ENCODE measurements around the gene NOTCH4.
A peak's percentile ranks its signal among the peaks of the same experiment; 100 is the strongest.

NOTCH4 gene

DNA sequence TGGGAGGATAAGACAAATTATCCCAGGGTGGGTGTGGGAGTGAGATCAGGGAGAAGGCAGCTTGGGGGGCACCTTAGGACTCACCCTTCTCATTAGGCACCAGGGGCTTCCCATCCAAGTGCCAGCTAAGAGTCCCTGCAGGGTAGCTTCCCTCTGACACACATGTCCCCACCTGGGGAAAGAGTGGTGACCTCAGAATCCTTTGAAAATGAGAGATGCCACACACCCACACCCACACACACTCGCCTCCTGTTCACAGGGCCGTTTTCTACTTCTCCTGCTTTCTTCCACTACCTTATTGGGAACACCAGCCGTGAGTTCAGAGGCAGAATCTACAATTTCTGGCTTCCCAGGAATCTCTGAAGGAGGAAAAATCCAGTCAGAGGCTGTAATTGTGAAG is 40.8 kb downstream of the NOTCH4 start:
- no peaks in the 10 kb centered on the region for H3K9me3 Mint-ChIP-seq (ENCODE audit: low read depth)
- H3K4me3 Mint-ChIP-seq, result no peak overlapping the region
- H3K27ac Mint-ChIP-seq, result peak overlapping the region; percentile 50
- H3K27me3 Mint-ChIP-seq, result no peaks in the 10 kb centered on the region
- H3K36me3 Mint-ChIP-seq, result peaks cover 13% of the 10 kb centered on the region
- H3K4me1 Mint-ChIP-seq (ENCODE audit: low read depth), result peaks cover 59% of the 10 kb centered on the region

DNA sequence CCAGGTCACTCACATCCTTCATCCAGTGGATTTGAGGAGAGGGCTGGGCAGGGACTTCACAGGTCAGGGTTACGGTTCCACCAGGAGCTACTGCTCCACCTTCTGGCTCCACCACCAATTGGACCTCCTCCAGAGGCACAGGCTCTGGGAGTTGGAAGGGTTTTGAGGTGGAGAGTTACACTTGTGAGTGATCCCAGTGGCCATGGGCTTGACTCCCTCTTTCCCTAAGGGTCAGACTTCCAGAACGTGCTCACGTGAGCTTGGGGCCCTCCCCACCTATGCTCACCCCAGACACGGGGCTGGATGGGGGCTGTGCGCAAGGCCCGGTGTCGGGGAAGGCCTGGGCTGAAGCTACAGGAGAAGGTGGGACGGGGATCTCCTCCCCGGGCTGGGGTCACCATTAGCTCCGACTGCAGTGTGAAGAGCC is 41.3 kb downstream of the NOTCH4 start:
- Mint-ChIP-seq H3K9me3 (ENCODE audit: low read depth) (no peaks in the 10 kb centered on the region), H3K27ac (peak overlapping the region; percentile 50), H3K4me1 (ENCODE audit: low read depth) (peaks cover 56% of the 10 kb centered on the region), H3K36me3 (peaks cover 12% of the 10 kb centered on the region), H3K27me3 (no peaks in the 10 kb centered on the region), H3K4me3 (no peak overlapping the region)

DNA sequence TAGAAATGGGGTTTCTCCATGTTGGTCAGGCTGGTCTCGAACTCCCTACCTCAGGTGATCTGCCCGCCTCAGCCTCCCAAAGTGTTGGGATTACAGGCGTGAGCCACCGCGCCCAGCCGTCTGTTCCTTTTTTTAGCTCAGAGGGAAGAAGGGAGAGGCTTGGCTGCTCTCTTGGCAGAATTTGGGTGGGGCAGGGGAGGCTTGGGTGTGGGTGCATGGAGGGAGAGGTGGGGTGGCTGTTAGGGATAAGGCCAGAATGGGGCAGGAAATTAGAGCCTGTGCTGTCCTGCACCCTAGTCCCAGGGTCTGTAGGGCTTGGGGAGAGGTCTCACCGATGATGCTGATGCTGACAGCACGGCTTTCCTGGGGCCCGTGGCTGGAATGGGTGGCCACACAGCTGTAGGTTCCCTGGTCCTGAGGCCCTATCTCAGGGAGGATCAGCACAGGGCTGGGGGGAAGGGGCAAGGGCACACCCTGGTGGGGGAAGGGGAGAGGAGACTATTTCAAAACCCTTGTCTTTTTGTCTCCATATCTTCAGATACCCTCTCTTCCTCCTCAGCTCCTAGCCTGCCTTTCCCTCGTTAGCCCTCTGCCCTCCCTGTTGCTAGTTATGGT is 41.8 kb downstream of the NOTCH4 start:
- H3K36me3 Mint-ChIP-seq, result peaks cover 8% of the 10 kb centered on the region
- H3K4me1 Mint-ChIP-seq (ENCODE audit: low read depth), result peaks cover 56% of the 10 kb centered on the region
- no peak overlapping the region for H3K4me3 Mint-ChIP-seq

DNA sequence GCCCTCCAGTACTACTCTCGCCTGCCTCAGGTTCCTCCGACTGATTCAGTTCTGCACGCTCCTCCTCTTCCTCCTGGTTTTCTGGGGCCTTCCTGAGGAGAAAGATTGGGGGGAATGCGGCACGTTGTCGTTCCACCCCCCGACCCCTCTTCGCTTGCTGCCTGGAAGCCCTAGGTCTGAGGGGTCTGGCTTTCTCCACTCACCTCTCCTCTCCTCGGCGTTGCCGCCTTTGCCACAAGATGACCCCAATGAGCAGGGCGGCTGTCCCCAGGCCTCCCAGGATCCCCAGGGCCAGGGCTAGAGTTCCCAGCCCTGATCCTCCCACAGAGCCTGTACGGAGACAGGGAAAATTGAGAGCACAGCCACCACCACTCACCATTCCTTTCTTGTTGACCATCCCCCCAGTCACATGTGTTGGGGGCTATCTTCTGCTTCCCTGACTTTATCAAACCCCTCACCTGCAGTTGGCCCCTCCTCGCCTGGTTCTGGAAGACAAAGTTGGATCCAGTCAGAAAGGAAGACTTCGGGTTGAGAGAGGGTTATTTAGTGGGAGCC is 42.6 kb downstream of the NOTCH4 start:
- Mint-ChIP-seq H3K9me3 (ENCODE audit: low read depth) (no peaks in the 10 kb centered on the region), H3K4me3 (no peak overlapping the region), H3K27me3 (no peaks in the 10 kb centered on the region), H3K4me1 (ENCODE audit: low read depth) (peaks cover 56% of the 10 kb centered on the region), H3K36me3 (peaks cover 8% of the 10 kb centered on the region), H3K27ac (peak overlapping the region; percentile 77)

More for the DNA sequence above, 41.8 kb downstream of the NOTCH4 start:
- Mint-ChIP-seq H3K27me3 (no peaks in the 10 kb centered on the region), H3K27ac (peak overlapping the region; percentile 77), H3K9me3 (ENCODE audit: low read depth) (no peaks in the 10 kb centered on the region)

DNA sequence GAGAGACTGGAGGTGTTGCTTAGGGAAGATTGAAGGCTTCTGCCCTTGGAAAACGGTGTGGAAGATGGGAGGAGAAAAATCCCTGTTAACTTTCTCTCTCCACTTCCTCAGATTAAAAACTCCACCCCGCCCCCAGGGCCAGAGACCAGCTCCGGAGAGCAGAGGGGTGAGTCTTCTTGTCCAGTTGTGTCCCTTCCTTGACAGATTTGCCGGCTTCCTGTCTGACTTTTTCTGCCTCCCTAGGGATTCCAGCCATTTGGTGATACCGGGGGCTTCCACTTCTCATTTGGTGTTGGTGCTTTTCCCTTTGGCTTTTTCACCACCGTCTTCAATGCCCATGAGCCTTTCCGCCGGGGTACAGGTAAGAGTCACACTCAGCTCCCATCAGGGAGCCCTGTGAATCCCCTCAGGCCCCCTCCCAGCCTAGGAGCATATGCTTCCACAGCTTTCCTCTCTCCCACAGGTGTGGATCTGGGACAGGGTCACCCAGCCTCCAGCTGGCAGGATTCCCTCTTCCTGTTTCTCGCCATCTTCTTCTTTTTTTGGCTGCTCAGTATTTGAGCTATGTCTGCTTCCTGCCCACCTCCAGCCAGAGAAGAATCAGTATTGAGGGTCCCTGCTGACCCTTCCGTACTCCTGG is 44.0 kb downstream of the NOTCH4 start:
- H3K36me3 Mint-ChIP-seq, result peaks cover 4% of the 10 kb centered on the region
- H3K4me1 Mint-ChIP-seq (ENCODE audit: low read depth), result peaks cover 52% of the 10 kb centered on the region
- peak overlapping the region; percentile 90 for H3K27ac Mint-ChIP-seq
- no peaks in the 10 kb centered on the region for H3K9me3 Mint-ChIP-seq (ENCODE audit: low read depth)
- peak overlapping the region; percentile 91 for H3K4me3 Mint-ChIP-seq
- no peaks in the 10 kb centered on the region for H3K27me3 Mint-ChIP-seq

DNA sequence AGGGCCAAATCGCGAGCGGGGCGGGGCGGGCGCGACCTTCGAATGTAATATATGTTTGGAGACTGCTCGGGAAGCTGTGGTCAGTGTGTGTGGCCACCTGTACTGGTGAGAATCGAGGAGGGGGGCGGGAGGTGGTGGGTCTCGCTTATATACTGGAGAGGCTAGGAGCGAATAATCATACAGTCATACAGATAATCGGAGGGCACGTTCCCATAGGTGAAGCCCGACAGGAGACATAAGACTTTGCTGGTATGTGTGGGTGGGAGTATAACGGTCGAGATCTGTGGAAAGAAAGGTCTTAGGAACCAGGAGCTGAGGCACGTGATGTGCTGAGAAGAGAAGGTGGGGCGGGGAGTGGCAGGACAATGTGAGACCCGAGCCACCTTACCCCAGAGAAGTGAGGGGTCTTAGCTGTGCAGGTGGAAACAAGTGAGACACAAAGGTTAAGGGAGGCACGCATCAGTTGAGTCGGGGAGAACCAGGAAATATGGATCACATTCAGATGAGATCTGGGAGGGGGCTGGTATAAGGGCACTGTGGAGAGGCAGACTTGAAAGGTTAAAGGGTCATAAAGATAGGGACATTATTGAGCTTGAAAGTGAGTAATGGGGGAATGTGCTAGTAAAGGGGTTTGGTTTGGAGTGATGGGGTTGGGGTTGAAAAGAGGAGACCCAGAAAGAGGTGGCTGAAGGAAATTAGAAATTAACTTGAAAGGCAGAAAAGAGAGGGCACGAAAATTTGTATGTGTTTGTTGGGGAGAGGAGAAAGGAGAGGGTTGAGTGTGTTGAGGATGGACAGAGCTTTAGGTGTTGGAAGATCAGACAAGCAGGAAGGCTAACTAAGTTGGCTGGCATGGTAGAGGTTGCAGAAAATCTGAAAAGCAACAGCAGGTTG is 45.1 kb downstream of the NOTCH4 start:
- Mint-ChIP-seq H3K9me3 (ENCODE audit: low read depth) (no peaks in the 10 kb centered on the region), H3K27ac (peak overlapping the region; percentile 90), H3K4me1 (ENCODE audit: low read depth) (peaks cover 62% of the 10 kb centered on the region), H3K27me3 (no peaks in the 10 kb centered on the region), H3K4me3 (peak overlapping the region; percentile 91), H3K36me3 (peaks cover 4% of the 10 kb centered on the region)

DNA sequence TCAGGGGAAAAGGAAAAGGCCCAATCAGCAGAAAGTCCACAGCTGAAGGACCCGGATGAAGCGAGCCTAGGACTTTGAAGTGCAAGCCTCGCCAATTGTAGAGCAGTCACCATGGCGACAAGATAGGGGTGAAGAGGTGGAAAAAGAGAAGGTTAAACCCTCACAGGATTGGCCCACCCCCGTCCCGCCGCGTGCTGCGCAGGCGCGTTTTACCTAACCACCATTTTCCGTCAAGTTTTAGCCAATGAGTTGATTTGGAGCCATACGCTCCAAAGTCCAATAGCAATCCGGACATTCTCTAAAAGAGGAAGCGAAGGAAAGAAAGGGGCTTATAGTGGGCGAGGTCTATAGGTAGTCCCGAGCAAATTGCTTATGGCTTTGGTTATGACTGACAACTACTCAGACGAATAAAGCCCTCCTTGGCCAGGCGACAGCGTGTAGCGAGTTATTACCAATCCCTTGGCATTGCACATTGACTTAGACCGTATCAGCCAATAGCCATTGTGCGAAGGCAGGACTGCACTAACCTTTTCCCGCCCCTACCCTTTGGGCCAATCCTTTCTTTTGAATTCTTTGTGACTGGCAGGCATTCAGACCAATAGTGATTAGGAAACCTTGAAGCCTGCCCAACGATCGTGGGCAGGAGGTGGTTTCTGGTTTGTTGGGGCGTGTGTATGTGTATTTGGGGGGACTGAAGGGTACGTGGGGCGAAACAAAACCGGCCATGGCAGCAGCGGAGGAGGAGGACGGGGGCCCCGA is 45.9 kb downstream of the NOTCH4 start, which contains the start of gene RNF5:
RNF5 (plus strand) TSS at position 618 of the 759 bp plus-strand sequence; CDS start at position 725, 107 bp downstream.
- Mint-ChIP-seq H3K36me3 (peaks cover 4% of the 10 kb centered on the region), H3K27ac (peak within 1 kb of the TSS; percentile 90), H3K4me1 (ENCODE audit: low read depth) (peaks cover 71% of the 10 kb centered on the region)

DNA sequence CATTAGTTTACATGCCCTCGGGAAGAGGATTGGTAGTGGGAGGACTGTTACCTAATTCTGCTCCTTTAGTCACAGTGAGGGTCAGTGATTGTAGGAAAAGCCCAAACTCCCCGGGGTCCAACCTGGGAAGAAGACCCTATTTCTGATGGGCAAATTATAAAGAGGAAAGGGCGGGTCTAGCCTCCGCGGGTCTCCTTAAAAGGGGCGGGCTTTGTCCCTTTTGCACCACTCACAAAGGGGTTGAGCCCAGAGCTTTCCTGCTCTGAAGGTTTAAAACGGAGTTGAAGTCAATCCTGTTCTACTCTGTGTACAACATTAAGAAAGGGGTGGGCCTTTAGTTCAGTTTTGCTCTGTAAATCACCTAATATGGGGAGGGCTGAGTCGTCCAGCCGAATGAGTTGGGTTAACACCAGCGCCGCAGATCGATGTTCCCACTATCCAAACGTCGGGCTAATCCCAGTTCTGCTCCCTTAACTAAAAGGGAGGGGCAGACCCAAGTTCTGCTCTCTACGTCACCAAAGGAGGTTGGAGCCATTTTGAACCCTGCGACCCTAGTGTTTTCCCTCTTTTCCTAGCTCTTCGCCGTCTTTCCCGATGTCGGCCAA is 46.6 kb downstream of the NOTCH4 start:
- Mint-ChIP-seq H3K4me3 (peak overlapping the region; percentile 91), H3K27ac (peak overlapping the region; percentile 90), H3K9me3 (ENCODE audit: low read depth) (no peaks in the 10 kb centered on the region), H3K27me3 (no peaks in the 10 kb centered on the region), H3K4me1 (ENCODE audit: low read depth) (peaks cover 73% of the 10 kb centered on the region), H3K36me3 (peaks cover 4% of the 10 kb centered on the region)

More for the DNA sequence above, 45.9 kb downstream of the NOTCH4 start, which contains the start of gene RNF5:
- Mint-ChIP-seq H3K4me3 (peak within 1 kb of the TSS; percentile 91), H3K9me3 (ENCODE audit: low read depth) (no peaks in the 10 kb centered on the region), H3K27me3 (no peaks in the 10 kb centered on the region)

DNA sequence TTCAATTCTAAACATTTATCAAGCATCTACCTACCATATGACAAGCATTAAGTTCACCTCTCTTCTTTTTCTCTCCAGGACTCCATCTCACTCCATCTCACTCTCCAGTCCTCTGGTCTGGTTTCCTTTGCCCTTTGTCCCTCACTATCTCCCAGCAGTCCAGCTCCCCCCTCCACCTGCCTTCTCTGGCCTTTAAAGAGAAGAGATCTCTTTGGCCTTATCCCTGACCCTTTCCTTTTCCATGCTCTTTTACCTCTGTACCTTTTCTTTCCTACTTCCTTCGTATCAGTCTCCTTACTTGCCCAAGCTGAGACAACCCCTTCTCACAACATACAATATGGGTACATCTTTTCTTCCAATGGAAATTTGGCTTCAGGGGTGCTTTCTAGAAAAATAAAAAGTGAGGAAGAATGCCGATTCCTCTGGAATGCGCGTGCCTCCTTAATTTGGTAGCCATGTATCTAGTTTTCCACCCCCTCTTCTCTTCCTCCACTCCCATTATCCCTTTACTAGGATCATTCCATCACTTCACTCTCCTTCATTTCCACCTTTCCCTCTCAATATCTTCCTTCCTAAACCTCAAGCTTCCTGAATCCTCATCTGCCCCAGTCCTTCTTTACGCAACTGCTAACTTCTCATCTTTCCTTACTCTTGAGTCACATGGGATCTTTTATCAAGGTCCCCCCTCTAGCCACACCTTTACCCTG is 47.2 kb downstream of the NOTCH4 start:
- H3K4me1 Mint-ChIP-seq (ENCODE audit: low read depth), result peaks cover 73% of the 10 kb centered on the region
- H3K27ac Mint-ChIP-seq, result peak overlapping the region; percentile 90
- peaks cover 4% of the 10 kb centered on the region for H3K36me3 Mint-ChIP-seq
- H3K27me3 Mint-ChIP-seq, result no peaks in the 10 kb centered on the region
- H3K9me3 Mint-ChIP-seq (ENCODE audit: low read depth), result no peaks in the 10 kb centered on the region
- peak overlapping the region; percentile 91 for H3K4me3 Mint-ChIP-seq

DNA sequence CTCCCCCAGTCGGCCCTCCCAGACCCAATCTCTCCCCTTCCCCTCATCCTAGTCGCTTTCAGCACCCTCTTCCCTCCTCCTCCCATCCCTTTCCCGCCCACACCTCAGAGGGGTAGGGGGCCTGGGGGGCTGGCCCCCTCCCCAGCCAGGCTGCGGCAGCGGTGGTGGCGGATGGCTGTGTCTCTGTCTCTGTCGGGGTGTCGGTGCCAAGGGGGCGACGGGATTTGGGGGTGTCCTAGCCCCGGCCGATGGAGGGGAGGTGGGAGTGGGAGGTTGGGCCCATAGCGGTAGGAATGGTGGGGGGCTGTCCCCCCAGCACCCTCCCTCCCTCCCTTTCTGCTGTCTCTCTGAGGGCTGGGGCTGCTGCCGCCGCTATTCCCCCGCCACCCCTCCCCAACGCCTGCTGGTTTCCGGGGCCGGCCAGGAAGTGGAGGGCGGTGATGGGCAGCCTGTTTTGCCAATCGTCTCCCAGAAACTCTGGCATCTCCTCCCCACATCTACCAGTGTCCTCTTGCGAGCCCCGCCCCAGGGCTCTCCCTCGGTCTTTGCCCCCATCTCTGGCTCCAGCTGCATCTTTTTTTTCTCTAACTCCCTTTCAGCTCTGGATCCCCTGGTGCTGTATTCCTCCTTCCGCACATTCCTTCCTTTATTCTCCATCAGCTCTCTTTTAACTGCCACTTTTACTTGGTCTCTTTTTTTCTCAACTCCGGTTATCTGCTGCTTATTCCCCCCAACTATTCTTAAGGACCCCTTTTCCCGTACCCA is 48.0 kb downstream of the NOTCH4 start, which contains the start of gene AGPAT1:
AGPAT1 (minus strand) TSS at position 374 of the 765 bp plus-strand sequence. CDS start 4,588 bp downstream, outside the sequence.
- H3K9me3 Mint-ChIP-seq (ENCODE audit: low read depth), result no peaks in the 10 kb centered on the region
- H3K36me3 Mint-ChIP-seq, result peaks cover 6% of the 10 kb centered on the region
- H3K4me1 Mint-ChIP-seq (ENCODE audit: low read depth), result peaks cover 73% of the 10 kb centered on the region
- H3K4me3 Mint-ChIP-seq, result peak within 1 kb of the TSS; percentile 91
- no peaks in the 10 kb centered on the region for H3K27me3 Mint-ChIP-seq
- H3K27ac Mint-ChIP-seq, result peak within 1 kb of the TSS; percentile 90

DNA sequence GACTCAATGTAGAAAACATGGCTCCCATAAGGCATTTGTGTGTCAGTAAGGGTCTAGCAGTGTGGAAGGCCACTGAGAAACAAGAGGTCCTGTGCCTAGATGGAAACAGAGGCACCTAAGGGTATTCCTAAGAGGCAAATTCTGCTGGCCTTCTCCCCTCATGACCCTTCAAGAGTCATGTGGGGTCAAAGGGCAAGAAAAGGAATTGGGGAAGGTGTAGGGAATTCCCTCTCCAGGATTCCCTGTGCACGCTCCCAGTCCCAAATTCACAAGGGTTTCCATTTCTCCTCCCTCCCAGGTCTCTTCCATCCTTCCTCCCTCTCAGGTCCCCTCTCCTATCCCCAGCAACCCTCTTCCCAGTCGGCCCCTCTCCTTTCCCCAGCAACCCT is 48.6 kb downstream of the NOTCH4 start:
- no peaks in the 10 kb centered on the region for H3K27me3 Mint-ChIP-seq
- peak overlapping the region; percentile 78 for H3K27ac Mint-ChIP-seq
- no peaks in the 10 kb centered on the region for H3K9me3 Mint-ChIP-seq (ENCODE audit: low read depth)
- peaks cover 3% of the 10 kb centered on the region for H3K36me3 Mint-ChIP-seq
- peaks cover 67% of the 10 kb centered on the region for H3K4me1 Mint-ChIP-seq (ENCODE audit: low read depth)
- peak overlapping the region; percentile 91 for H3K4me3 Mint-ChIP-seq

DNA sequence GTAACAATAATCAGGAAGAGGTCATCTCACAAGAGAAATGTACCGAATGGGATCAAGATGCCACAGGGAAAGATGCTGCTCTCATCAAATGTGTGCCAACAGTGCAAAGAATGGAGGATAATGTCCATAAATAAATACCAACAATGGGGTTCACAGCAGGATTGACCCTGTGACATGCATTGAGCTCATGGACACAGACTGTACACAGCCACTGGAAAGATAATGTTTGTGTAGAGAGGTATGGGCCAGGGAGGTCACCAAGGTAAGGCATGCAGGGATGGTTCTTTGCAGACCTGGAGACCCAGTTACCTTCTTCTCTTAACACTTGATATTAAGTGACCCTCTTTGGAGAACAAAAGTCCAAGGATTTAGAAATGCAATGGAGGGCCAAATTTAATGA is 49.5 kb downstream of the NOTCH4 start:
- Mint-ChIP-seq H3K27me3 (no peaks in the 10 kb centered on the region), H3K4me1 (ENCODE audit: low read depth) (peaks cover 59% of the 10 kb centered on the region), H3K4me3 (peak overlapping the region; percentile 91), H3K27ac (peak overlapping the region; percentile 83), H3K36me3 (peaks cover 3% of the 10 kb centered on the region), H3K9me3 (ENCODE audit: low read depth) (no peaks in the 10 kb centered on the region)
